Ramos (cell line): ENCODE measurements around the gene TCFL5.

ENCODE experiments used
- in situ Hi-C: fragments of 300-500 bp; cut with MboI; formaldehyde crosslinking; loops from one replicate; pipeline ENCODE4 v1.14.3; 2022; ENCODE audit warnings: low sequenced_read_pairs; ENCODE audit not compliant: unreplicated experiment

The TCFL5 gene

DNA sequence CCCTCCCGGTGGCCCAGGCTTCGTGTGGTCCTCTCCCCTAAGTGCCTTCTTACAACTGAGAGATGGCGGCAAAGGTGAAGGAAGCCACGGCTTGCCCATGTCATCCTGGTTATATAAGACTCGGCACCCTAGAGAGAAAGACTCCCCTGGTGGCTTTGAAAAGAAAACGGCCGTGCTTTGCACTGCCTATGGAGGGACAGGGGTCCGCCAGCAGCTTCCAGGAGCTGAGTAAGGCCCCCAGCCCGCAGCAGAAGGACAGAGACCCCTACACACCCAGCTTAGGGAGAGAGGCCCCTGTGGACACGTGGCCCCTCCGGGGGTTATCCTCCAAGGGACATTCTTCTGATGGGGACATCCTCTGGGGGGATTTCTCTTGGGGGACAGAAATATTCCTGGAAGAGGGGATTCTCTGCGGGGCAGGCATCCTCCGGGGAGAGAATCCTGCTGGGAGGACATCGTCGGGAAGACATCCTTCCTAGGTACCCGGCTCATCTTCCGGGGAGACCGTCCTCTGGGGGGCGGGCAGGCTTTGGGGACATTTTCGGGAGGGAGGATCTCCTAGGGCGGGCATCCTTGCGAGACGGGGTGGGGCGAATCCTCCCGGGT lies 57.5 kb downstream of the TCFL5 start:
- in situ Hi-C loops: no loop called here

DNA sequence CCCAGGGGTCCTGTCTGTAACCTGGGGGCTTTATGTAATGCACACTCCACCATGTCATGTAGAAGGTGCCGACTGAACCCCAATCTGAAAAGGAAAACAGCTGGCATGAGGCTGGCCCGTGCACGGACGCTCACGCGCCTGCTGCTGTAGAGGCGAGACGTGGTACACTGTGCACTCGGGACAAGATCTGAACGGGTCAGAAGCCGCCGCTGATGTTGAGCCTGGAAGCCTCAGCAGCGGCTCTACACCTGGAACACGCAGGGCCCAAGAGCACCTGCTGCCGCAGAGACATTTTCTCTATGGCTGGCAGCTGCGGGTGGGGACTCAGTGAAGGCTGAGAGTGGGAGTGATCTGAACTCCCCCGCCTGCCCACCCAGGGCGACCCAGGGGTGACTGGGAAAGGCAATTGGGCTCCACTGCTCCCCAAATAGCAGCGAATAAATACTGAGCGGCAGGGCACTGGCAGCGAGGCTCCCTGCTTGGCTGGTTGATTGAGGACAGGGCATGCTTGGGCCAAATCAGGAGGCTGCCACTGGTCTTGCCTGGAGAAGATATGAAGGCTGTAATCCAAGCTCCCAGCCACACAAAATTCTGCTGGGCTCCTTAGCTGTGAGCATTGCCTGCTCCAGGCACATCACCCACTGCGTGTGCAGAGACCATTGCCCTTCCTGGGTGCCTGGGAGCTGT lies 59.5 kb downstream of the TCFL5 start:
- in situ Hi-C loops: no loop called here

DNA sequence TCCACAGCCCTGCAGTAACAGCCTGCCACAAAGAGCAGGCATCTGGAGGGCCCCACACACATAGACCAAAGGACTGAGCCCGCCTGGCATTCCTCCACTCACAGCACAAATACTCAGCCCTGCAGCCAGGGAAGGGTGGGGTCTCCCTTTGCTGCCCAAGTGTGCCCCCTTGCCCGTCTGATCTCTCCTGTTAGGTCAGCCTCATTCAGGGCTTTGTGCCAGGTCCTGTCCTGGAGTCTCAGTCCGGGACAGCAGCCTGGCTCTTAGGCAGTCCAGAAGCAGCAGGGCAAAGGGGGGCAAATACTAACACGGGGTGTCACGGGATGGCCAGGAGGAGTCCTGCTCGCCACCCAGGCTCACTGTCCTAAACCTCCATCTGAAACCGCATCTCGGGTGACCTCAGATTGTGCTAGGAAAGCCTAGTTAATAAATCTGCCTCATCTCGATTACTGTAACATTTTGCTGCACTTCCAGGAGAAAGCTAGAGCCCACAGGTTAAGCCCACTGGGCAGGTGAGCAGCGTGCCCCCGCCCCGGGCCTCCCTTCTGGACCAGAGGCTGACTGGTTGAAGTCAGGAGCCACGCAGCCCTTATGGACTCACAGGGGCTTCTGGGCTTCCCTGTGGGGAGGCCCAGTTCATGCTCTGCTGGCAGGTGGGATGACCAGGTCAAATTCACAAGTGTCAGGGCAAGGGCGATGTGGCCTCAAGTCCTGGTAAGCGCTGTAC lies 60.2 kb downstream of the TCFL5 start:
- in situ Hi-C loops: no loop called here

DNA sequence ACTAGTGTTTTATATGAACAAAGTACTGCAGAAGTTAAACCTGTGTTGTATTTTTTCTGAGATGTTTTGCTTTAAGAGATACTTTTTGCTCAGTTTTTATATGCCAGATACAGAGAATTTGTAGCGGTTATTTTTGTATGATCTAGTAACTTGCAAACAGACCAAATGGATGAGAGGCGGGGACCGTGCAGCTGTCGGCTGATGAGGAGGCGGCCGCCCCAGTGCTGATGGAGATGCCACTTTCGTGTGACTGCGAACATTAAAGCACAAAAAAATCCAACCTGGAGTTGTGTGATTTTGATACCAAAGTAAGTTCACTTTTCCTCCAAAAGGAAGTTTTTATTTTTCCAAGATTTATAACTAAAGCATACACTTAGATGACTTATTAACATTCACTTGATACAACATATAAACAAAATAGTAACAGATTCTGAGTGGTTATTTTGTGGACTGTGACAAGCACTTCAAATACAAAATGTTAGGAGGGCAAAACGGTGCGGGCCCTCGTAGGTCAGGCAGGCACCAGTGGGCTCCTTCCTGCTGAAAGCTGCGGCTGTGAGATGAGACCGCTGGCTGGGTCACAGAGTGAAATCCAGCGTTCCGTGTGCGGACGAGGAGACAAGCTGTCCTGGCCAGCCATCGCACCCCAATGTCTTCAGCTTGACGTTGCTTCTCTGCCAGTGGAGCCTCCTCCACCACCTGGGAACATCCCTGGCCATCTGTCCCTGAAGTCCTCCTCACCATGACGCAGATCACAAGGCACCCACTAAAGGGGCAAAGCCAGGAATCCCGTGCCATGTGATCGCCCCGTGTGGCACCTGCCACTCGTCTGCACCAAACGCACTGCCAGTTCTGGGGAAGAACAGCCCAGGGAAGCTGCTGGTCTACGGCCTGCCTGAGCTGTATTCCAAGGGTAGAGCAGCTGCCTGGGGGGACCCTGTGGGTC lies 61.0 kb downstream of the TCFL5 start:
- in situ Hi-C loops: no loop called here

DNA sequence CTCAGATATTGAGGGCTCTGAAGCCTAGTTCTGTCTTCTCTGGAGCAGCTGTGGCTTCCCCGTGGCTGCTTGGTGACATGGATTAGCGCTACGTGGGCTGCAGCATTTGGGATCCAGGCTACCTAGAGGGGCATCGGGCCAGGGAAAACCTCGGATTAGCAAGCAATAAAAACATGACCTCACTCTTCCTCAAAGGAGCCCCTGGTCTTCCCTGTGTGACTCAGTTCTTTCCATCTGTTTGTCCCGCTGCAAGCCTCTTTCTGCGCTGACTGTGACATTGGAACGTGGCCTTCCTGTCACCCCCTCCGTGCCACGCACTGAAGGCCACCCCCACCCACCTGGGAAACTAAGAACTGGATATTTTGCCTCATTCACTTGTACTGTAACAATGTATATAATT lies 61.7 kb downstream of the TCFL5 start:
- in situ Hi-C loops: loop anchor here (10.0 kb wide), 2 partner anchors 175 to 395 kb away; partner anchors contain the start of gene CABLES2

DNA sequence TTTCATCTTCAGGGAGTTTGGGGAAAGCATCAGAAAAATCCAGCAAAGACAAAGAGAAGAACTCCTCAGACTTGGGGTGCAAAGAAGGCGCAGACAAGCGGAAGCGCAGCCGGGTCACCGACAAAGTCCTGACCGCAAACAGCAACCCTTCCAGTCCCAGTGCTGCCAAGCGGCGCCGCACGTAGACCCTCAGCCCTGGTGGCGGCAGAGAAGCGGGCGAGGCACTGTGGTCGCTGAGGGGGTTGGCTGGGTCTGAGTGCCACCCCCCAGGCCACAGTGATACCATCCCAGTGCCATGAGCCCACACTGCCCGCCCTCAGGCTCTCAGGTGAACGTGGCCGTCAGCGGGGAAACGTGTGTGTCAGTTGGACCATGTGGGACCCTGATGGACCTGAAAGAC lies 62.2 kb downstream of the TCFL5 start:
- in situ Hi-C loops: loop anchor here (10.0 kb wide), 2 partner anchors 175 to 395 kb away; partner anchors contain the start of gene CABLES2

DNA sequence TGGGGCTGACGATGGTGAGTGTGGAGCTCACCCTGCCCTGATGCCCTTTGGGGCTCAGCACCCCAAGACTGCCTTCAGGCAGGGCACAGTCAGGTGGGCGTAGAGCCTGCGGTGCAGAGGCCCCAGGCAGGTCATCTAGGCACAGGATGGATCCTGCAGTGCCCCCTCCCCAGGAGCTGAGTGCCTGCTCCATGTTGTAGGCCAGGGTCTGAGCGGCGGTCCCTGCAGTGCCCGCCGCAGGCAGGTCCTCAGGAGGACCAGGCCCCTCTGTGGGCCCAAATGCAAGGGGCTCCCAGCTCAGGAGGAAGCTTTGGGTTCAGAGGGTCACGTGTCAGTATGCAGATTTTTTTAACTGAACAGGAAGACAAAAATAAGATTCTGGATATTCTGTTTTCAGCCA lies 62.6 kb downstream of the TCFL5 start:
- in situ Hi-C loops: loop anchor here (10.0 kb wide), 2 partner anchors 174 to 394 kb away; partner anchors contain the start of gene CABLES2

DNA sequence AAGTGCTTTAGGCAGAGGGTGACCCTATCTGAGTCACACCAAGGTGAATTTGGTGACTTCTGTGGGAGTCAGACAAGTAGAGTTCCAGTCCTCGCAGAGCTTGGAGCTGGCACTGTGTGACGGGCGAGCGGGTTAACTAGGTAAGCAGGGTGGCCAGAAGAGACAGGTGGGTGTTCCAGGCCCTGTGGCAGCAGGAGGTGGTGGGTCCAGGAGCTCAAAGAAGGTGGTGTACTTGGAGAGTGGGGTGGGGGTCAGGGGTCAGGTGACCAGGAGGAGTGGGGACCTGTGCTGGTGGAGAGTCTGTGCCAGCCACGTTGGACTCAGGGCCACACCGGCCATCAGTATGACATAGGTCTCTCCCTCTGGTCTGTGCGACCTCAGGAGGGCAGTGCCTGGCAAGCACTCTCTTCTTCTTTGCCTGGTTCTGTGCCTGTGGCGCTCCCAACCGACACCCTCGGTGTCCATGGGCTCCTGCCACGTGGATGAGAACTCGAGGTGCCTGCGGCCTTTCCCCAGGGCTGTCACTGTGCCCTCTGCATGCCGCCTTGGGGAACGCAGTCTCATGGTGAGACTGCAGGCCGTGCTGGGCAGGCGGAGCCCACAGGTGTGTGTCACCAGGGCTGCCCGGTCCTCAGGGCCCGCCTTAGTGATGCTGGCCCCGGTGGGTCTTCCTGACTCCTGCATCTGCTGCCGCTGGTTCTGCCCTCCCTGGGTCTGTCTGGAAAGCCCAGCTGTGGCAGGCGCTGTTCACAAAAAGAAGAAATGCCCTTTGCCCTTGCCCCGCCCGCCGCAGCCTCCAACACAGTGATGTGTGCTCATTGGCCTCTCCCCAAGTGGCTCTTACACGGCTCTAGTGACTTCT lies 63.7 kb downstream of the TCFL5 start:
- in situ Hi-C loops: loop anchor here (10.0 kb wide), 2 partner anchors 173 to 393 kb away; partner anchors contain the start of gene CABLES2

DNA sequence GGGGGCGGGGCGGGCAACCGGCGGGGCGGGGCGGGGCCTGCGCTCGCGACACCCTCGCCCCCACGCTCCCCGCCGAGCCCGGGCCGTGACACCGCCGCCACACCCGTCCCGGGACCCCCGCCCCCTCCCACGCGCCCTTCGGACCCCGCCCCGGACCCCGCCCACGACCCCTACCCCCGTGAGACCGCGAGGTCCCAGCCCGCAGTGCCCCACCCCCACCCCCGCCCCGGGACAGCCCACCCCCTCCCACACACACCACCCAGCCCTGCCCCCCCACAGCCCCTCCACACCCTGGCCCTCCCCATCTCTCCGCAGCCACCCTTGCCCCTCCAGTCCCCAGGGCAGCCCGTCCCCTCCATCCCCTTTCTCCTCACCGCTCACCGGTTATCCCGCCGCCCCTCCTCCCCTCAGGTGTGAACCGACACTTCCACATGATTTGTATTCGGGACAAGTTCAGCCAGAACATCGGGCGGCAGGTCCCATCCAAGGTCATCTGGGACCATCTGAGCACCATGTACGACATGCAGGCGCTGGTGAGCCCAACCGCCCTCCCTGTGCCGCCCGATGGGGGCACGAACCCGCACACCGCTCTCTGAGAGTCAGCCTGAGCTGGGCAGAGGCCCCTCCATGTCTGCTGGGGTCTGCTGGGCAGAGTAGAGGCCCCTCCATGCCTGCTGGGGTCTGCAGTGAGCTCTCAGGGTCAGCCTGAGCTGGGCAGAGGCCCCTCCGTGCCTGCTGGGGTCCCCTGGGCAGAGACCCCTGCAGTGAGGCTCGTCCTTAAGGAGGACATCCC lies 64.7 kb downstream of the TCFL5 start:
- in situ Hi-C loops: loop anchor here (10.0 kb wide), 2 partner anchors 172 to 392 kb away; partner anchors contain the start of gene CABLES2

DNA sequence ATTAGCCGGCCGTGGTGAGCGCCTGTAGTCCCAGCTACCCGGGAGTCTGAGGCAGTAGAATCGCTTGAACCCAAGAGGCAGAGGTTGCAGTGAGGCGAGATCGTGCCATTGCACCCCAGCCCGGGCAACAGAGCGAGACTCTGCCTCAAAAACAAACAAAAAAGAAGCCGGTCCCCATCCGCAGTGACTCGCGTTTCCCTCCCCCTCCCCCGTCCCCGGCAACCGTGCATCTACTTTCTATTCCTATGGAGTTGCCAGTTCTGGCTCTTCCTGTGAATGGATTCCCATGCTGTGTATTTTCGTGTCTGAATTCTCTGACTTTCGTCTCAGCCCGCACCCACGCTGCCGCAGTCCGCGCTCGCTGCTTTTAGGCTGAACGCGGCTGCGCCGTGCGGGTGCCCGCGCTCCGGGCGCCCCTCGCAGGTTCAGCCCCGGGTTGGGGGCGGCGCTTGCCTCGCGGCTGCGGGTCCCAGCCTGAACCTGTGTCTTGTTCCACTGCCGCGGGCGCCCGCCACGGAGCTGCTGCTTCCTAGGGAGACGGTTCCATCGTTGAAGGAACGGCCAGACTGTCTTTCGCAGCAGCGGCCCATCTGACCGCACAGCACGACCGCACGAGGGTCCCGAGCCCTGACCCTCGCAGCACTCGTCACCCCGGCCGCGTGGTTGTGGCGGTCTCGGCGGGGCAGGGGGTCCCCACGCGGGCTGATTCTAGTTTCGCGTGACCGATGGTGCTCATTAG lies 66.4 kb downstream of the TCFL5 start:
- in situ Hi-C loops: loop anchor here (10.0 kb wide), 2 partner anchors 170 to 390 kb away; partner anchors contain the start of gene CABLES2

DNA sequence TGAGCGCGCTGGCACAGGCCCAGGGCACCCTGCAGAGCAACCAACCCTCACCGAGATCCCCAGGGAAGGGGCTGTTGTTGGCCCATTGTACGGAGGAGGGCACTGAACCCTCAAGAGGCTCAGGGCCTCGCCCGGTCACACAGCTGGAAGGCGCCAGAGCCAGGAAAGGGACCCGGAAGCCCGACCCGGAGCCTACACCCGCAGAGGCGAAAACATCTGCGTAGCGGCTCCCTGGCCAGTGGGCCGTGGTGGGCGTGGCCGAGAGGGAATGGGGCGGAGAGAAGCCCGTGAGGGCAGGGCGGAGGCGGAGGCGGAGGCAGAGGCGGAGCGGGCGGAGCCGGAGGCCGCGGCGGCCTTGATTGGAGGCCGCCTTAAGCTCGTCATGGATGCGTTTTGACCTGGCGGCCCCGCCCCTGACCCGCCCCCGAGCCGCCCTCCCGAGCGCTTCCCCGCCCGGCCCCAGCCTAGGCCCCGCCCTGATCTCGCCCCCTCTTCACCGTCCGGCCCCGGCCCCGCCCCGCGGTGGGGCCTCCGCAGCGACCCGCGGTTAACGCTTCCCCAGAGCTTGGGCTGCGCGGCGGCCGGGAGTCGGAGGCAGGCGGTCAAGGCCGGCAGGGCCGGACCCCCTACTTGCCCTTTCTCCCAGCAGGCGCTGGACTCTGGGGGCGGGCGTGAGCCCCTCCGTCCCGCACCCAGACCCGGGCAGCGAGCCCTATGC lies 67.5 kb downstream of the TCFL5 start:
- in situ Hi-C loops: loop anchor here (5.0 to 10.0 kb wide), 3 partner anchors 169 to 389 kb away; partner anchors contain the start of gene CABLES2

DNA sequence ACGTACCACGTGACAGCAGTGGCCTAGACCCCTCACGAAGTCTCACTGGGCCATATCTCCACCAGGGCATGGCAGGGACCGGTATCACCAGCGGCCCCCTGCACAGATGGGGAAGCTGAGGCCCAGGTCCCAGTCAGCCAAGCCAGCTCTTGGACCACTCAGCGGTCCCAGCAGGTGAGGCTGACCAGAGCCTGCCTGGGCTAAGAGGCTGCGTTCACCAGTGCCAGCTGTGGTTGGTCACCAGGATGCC lies 67.9 kb downstream of the TCFL5 start:
- in situ Hi-C loops: loop anchor here (5.0 to 10.0 kb wide), 3 partner anchors 169 to 389 kb away; partner anchors contain the start of gene CABLES2

DNA sequence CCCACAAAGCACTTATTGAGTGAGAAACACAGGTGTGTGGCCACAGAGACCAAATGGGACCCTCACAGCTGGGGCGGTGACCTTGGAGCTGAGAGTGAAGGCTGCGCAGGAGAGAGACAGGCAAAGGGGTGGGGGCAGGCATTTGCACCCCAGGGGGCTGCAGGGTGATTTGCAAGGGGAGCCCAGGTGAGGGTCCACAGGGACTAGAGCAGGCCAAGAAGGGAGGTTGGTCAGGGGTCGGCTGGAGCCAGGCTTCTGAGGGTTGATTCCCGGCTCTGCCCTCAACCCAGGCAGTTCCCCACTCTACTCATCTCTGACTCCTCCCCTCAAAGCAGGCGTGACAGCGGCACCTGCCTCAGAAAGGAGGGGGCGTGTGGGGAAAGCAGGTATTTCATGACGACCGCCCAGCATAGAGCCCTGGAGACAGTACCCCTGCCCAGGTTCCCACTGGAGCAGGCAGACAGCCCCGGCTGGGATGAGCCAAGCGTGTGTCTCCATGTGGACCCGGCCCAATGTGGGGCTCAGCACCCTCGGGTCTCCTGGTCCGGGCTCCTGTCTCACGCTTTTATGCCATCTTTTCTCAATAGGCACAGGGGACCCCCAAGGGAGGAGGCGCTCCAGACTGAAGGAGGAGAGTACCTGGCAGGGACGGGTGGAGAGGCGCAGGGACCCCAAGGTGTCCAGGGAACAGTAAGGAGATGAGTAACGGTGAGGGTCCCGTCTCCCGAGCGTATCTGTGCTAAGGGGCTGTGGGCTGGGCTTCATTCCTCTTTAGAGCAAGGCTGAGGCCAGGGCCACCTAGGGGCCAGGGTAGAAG lies 68.5 kb downstream of the TCFL5 start:
- in situ Hi-C loops: loop anchor here (5.0 to 10.0 kb wide), 3 partner anchors 168 to 388 kb away; partner anchors contain the start of gene CABLES2

DNA sequence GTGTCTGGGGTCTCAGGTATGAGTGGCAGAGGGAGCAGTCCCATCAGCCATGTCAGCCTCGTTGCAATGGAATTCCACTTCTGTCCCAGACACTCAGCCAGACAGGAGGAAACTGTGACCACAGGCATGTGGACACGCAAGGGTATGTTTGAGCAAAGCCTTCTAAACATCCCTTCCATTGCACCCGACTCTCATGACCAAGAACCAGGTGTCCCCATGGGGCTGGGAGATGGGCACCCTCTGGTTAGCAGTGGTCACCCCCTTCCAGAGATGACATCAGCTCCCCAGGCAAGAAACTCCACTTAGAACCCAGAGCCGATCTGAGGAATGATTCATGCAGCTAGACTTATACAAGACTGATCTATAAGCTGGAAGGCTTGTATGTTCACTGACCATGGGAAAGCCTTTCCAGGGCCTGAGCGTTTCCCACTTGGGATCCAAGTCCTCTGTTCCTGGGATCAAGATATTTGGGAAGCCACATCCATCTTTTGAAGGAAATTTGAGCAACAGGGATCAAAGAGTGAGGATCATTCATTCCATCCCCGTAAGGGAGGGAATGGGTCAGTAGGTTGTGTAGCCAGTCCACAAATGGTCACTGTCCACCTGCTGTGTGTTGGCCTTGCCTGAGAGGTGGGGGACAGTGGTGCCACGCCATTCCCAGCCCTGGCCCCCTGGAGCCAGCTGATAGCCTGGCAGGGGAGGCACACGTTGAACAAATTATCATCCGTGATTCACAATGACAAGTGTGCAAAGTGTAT lies 69.3 kb downstream of the TCFL5 start:
- in situ Hi-C loops: loop anchor here (5.0 to 10.0 kb wide), 3 partner anchors 168 to 388 kb away; partner anchors contain the start of gene CABLES2
